CD4-positive, alpha-beta memory T cell (primary cell): ENCODE results near the gene ITPR3. TPM values are rescaled to one million over a fixed set of nuclear protein-coding genes. Genes with fewer than 3 reads are reported as not detected.

ENCODE experiments used
- CTCF ChIA-PET: fragments of 350-600 bp; sonication (Branson Sonifier 250); formaldehyde crosslinking; loops from one replicate; lab custom pipeline; 2021; ENCODE audit warnings: inconsistent platforms; ENCODE audit not compliant: partially characterized antibody; lab: Charles Lee
- POLR2A ChIA-PET: fragments of 350-600 bp; sonication (Branson Sonifier 250); formaldehyde crosslinking; loops from one replicate; lab custom pipeline; 2021; ENCODE audit not compliant: partially characterized antibody; lab: Charles Lee
- DNase-seq, 5 donors: peaks; one replicate each; pipeline versions ENCODE4 v3.0.0 to v3.0.0-alpha.2; 2020 to 2022; ENCODE audit warnings: mixed read lengths in 1 of 5
- H3K27ac ChIP-seq: one replicate; pipeline ENCODE4 v1.7.0; 2013; ENCODE audit warnings: low read depth, low read length
- H3K27me3 ChIP-seq: 2 replicates; pipeline ENCODE4 v1.7.0; 2013; ENCODE audit warnings: mild to moderate bottlenecking, low read length, moderate library complexity; ENCODE audit not compliant: insufficient read depth
- H3K36me3 ChIP-seq: 2 replicates; pipeline ENCODE4 v1.7.0; 2013; ENCODE audit warnings: mild to moderate bottlenecking, low read length, moderate library complexity; ENCODE audit not compliant: insufficient read depth
- H3K4me1 ChIP-seq: 2 replicates; pipeline ENCODE4 v1.7.0; 2013; ENCODE audit warnings: mild to moderate bottlenecking, low read length, moderate library complexity; ENCODE audit not compliant: insufficient read depth
- H3K4me3 ChIP-seq, 2 donors: one replicate each; pipeline ENCODE4 v1.7.0; 2013; ENCODE audit warnings: low read length in 2 of 2, mild to moderate bottlenecking in 1 of 2
- H3K9me3 ChIP-seq, 2 donors: one replicate each; pipeline ENCODE4 v1.7.0; 2013; ENCODE audit warnings: low read length in 2 of 2, control low read depth in 1 of 2; ENCODE audit not compliant: control insufficient read depth in 1 of 2
- H3K27ac Mint-ChIP-seq, 7 donors: one replicate each; pipeline ENCODE4 v1.8.0; 2020 to 2021; ENCODE audit warnings: mixed read lengths in 7 of 7, mild to moderate bottlenecking in 6 of 7, inconsistent platforms in 3 of 7, moderate library complexity in 3 of 7
- H3K27me3 Mint-ChIP-seq, 2 donors: one replicate each; pipeline ENCODE4 v1.8.0; 2020 to 2021; ENCODE audit warnings: mixed read lengths in 2 of 2
- H3K36me3 Mint-ChIP-seq, 2 donors: one replicate each; pipeline ENCODE4 v1.8.0; 2020 to 2021; ENCODE audit warnings: mixed read lengths in 2 of 2, inconsistent platforms in 1 of 2, mild to moderate bottlenecking in 1 of 2
- H3K4me1 Mint-ChIP-seq, 4 donors: one replicate each; pipeline ENCODE4 v1.8.0; 2020 to 2021; ENCODE audit warnings: mixed read lengths in 4 of 4, mild to moderate bottlenecking in 1 of 4
- H3K4me3 Mint-ChIP-seq, 8 donors: one replicate each; pipeline ENCODE4 v1.8.0; 2020 to 2021; ENCODE audit warnings: mixed read lengths in 8 of 8, mild to moderate bottlenecking in 7 of 8, moderate library complexity in 6 of 8, inconsistent platforms in 3 of 8
- H3K9me3 Mint-ChIP-seq, 8 donors: one replicate each; pipeline ENCODE4 v1.8.0; 2020 to 2021; ENCODE audit warnings: mixed read lengths in 8 of 8, mild to moderate bottlenecking in 5 of 8, inconsistent platforms in 3 of 8, moderate library complexity in 1 of 8
- intact Hi-C: fragments of 100-400 bp; cut with micrococcal nuclease; formaldehyde crosslinking; loops from one replicate; pipeline ENCODE4 v1.15.1; 2023
- polyA plus RNA-seq, 2 donors: library from polyadenylated mRNA; unstranded; fragments of 300-500 nt; fragmentation: Illumina TruSeq; gene quantifications; one replicate each; pipeline ENCODE4 v1.2.3, GENCODE V29; 2021
- total RNA-seq, 2 experiments: library from RNA; stranded (reverse); gene quantifications; one replicate each; pipeline ENCODE4 v1.2.3, GENCODE V29; 2021

Gene ITPR3
- total and polyA plus RNA-seq, 4 experiments from 2014 or later = 0.55 to 72.4 (median 39.7) TPM

DNA sequence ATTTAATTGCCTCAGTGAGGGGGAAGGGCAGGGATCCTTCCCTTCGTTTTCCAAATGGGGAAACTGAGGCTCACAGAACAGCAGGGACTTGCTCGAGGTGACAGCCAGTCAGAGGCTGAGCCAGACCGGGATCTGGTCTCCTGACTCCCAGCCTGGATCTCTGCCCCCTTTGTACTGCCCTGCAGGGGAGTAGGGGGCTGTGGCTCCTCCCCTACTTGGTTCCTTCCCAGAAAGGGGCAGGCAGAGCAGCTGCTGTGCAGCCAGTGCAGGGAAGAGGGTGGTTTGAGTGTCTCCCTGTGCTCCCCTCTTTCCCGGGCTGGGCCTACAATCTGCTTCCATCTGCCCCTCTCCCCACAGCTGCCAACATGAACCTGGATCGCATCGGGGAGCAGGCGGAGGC is 52.7 kb downstream of the ITPR3 start:
- intact Hi-C loops = no loop called here
- peaks cover 7 to 9% (median 8%) of the 10 kb centered on the region in 4 donors for H3K4me1 Mint-ChIP-seq
- Histone ChIP-seq H3K27ac (no peak overlapping the region), H3K36me3 (peaks cover 68% of the 10 kb centered on the region), H3K4me3 (no peak overlapping the region), H3K27me3 (no peaks in the 10 kb centered on the region), H3K4me1 (peaks cover 7% of the 10 kb centered on the region), H3K9me3 (no peaks in the 10 kb centered on the region)
- no peak overlapping the region for H3K27ac Mint-ChIP-seq
- ChIA-PET CTCF (no interaction called here), POLR2A (no interaction called here)
- no peaks in the 10 kb centered on the region for H3K27me3 Mint-ChIP-seq
- no peaks in the 10 kb centered on the region for H3K9me3 Mint-ChIP-seq
- peak in 1 of 5 donors; percentile 27 for DNase-seq
- no peak overlapping the region for H3K4me3 Mint-ChIP-seq
- peaks cover 33 to 64% of the 10 kb centered on the region in 2 donors for H3K36me3 Mint-ChIP-seq

- intact Hi-C loops = no loop called here
- Mint-ChIP-seq H3K4me1 (peaks cover 0 to under 1% (median 0%) of the 10 kb centered on the region in 4 donors), H3K27ac (no peak overlapping the region), H3K4me3 (no peak overlapping the region), H3K9me3 (no peaks in the 10 kb centered on the region), H3K27me3 (no peaks in the 10 kb centered on the region), H3K36me3 (peaks cover 39 to 68% of the 10 kb centered on the region in 2 donors)
- Histone ChIP-seq H3K27me3 (no peaks in the 10 kb centered on the region), H3K27ac (no peak overlapping the region), H3K36me3 (peaks cover 77% of the 10 kb centered on the region), H3K4me3 (no peak overlapping the region), H3K9me3 (no peaks in the 10 kb centered on the region), H3K4me1 (no peaks in the 10 kb centered on the region)
- DNase-seq = no peak
- CTCF ChIA-PET = interaction anchor here (0.8 kb wide), 1 partner anchor 34 kb away, joined by 4 read pairs; no protein-coding TSS in a partner anchor
- POLR2A ChIA-PET = no interaction called here
Observed at GRCh38 chr6:33675968-33676367, 54.8 kb downstream of the ITPR3 start.

- H3K36me3 ChIP-seq = peaks cover 78% of the 10 kb centered on the region
- H3K27ac ChIP-seq = no peak overlapping the region
- intact Hi-C loops = no loop called here
- POLR2A ChIA-PET = no interaction called here
- CTCF ChIA-PET = interaction anchor here (0.8 kb wide), 1 partner anchor 34 kb away, joined by 4 read pairs; no protein-coding TSS in a partner anchor
- H3K27me3 Mint-ChIP-seq = no peaks in the 10 kb centered on the region
- peaks cover 44 to 72% of the 10 kb centered on the region in 2 donors for H3K36me3 Mint-ChIP-seq
- H3K4me3 Mint-ChIP-seq = no peak overlapping the region
- H3K9me3 ChIP-seq = no peaks in the 10 kb centered on the region
- H3K4me1 ChIP-seq = no peaks in the 10 kb centered on the region
- H3K4me3 ChIP-seq = no peak overlapping the region
- DNase-seq = no peak
- H3K27ac Mint-ChIP-seq = peak overlapping the region in 2 of 7 donors; percentile 72 to 82
- no peaks in the 10 kb centered on the region for H3K27me3 ChIP-seq
- peaks cover 0 to 4% (median under 1%) of the 10 kb centered on the region in 4 donors for H3K4me1 Mint-ChIP-seq
- no peaks in the 10 kb centered on the region for H3K9me3 Mint-ChIP-seq
Observed at GRCh38 chr6:33676416-33677142, 55.5 kb downstream of the ITPR3 start.

DNA sequence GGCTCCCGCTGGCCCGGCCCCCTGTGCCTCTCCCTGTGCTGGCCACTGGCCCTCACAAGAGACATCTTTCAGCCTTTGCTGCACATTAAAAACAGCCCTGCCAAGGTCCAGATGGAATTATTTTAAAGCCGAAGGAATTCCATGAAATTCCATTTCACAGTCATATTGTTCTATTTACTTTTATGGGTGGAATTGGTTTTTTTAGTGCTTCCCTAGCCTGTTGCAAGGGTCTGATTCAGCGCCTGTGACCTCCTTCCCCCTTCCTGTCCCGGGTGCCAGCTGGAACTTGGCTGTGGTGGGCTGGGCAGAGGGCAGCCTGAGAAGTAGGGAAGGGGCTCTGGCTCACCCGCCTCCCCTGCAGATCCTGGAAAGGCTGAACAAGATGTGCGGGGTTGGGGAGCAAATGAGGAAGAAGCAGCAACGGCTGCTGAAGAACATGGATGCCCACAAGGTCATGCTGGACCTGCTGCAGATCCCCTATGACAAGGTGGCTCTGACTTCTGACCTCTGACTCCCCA is 56.1 kb downstream of the ITPR3 start:
- H3K4me3 ChIP-seq = no peak overlapping the region
- intact Hi-C loops = no loop called here
- Mint-ChIP-seq H3K4me1 (peaks cover 0 to 4% (median under 1%) of the 10 kb centered on the region in 4 donors), H3K4me3 (no peak overlapping the region), H3K27ac (no peak overlapping the region), H3K27me3 (no peaks in the 10 kb centered on the region), H3K9me3 (no peaks in the 10 kb centered on the region), H3K36me3 (peaks cover 41 to 69% of the 10 kb centered on the region in 2 donors)
- ChIA-PET CTCF (interaction anchor here (1.4 kb wide), 1 partner anchor 92 kb away, joined by 3 read pairs; no protein-coding TSS in a partner anchor), POLR2A (no interaction called here)
- no peak for DNase-seq
- no peak overlapping the region for H3K27ac ChIP-seq
- H3K27me3 ChIP-seq = no peaks in the 10 kb centered on the region
- H3K9me3 ChIP-seq = no peaks in the 10 kb centered on the region
- no peaks in the 10 kb centered on the region for H3K4me1 ChIP-seq
- H3K36me3 ChIP-seq = peaks cover 76% of the 10 kb centered on the region

GRCh38 chr6:33677689-33678088 is 56.6 kb downstream of the ITPR3 start:
- H3K4me3 Mint-ChIP-seq = no peak overlapping the region
- no peak for DNase-seq
- Histone ChIP-seq H3K4me3 (no peak overlapping the region), H3K36me3 (peaks cover 78% of the 10 kb centered on the region), H3K27me3 (no peaks in the 10 kb centered on the region), H3K4me1 (peaks cover 3% of the 10 kb centered on the region), H3K27ac (no peak overlapping the region), H3K9me3 (no peaks in the 10 kb centered on the region)
- CTCF ChIA-PET = interaction anchor here (1.4 kb wide), 1 partner anchor 92 kb away, joined by 3 read pairs; no protein-coding TSS in a partner anchor
- peak overlapping the region in 5 of 7 donors; percentile 8 to 77 (median 64) for H3K27ac Mint-ChIP-seq
- peaks cover 3 to 9% (median 4%) of the 10 kb centered on the region in 4 donors for H3K4me1 Mint-ChIP-seq
- peaks cover 45 to 71% of the 10 kb centered on the region in 2 donors for H3K36me3 Mint-ChIP-seq
- intact Hi-C loops = no loop called here
- POLR2A ChIA-PET = no interaction called here
- no peaks in the 10 kb centered on the region for H3K27me3 Mint-ChIP-seq
- H3K9me3 Mint-ChIP-seq = no peaks in the 10 kb centered on the region

DNA sequence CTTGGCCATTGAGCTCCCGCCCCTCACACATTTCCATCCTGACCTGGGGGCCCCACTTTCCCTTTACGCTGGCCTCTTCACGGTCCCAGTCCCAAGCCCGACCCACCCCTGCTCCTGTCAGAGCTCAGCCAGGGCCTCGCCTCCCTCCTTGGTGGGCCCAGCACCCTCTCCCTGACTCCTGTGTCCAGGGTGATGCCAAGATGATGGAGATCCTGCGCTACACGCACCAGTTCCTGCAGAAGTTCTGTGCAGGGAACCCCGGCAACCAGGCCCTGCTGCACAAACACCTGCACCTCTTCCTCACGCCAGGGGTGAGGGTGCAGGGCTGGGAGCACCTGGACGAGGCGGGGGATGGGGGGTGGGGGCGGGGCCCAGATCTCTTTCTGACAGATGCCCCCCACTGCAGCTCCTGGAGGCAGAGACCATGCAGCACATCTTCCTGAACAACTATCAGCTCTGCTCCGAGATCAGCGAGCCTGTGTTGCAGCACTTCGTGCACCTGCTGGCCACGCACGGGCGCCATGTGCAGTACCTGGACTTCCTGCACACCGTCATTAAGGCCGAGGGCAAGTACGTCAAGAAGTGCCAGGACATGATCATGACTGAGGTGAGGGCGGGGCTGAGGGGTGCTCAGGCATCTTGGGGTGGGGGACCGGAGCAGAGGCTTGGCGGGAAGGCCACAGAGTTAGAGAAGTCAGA is 57.3 kb downstream of the ITPR3 start:
- Histone ChIP-seq H3K27me3 (no peaks in the 10 kb centered on the region), H3K9me3 (no peaks in the 10 kb centered on the region), H3K27ac (no peak overlapping the region), H3K36me3 (peaks cover 72% of the 10 kb centered on the region), H3K4me3 (no peak overlapping the region), H3K4me1 (peaks cover 10% of the 10 kb centered on the region)
- Mint-ChIP-seq H3K36me3 (peaks cover 46 to 75% of the 10 kb centered on the region in 2 donors), H3K27ac (peak overlapping the region in 2 of 7 donors; percentile 64 to 79), H3K9me3 (no peaks in the 10 kb centered on the region), H3K4me3 (no peak overlapping the region), H3K27me3 (no peaks in the 10 kb centered on the region), H3K4me1 (peaks cover 5 to 16% (median 9%) of the 10 kb centered on the region in 4 donors)
- POLR2A ChIA-PET = interaction anchor here (1.4 kb wide), 1 partner anchor 14 kb away, joined by 3 read pairs; no protein-coding TSS in a partner anchor
- intact Hi-C loops = no loop called here
- CTCF ChIA-PET = interaction anchor here (0.5 to 1.4 kb wide), 3 partner anchors 23 to 93 kb away, joined by 3 read pairs; no protein-coding TSS in a partner anchor
- peak in 1 of 5 donors; percentile 26 for DNase-seq
